ENCODE measurements around the gene DENND4B. TPM values are rescaled to one million over a fixed set of nuclear protein-coding genes. Genes with fewer than 3 reads are reported as not detected.

The DENND4B gene
- total and polyA plus RNA-seq, 8 donors, result 41.3 to 106 (median 48.7) TPM

DNA sequence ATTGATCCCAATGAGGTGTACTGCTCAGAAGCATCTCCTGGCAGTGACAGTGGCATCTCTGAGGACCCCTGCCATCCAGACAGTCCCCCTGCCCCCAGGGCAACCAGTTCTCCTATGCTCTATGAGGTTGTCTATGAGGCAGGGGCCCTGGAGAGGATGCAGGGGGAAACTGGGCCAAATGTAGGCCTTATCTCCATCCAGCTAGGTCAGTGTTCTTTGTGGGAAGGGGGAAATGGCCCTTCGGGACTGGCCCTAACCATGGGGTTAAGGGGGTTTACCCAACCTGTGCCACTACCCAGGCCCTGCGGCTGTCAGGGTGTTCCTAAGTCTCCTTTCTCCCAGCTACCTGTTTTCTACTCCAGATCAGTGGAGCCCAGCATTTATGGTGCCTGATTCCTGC is 22.5 kb upstream of the DENND4B start:
- H3K4me1 ChIP-seq, result peaks cover 0 to 49% of the 10 kb centered on the region in 2 donors
- no peaks in the 10 kb centered on the region for H3K27me3 ChIP-seq
- DNase-seq, result no peak
- no peak for TF ChIP-seq CTCF (IDR thresholded peaks at IDR 0.05)
- ATAC-seq, result no peak
- H3K36me3 ChIP-seq, result peaks cover 0 to 13% of the 10 kb centered on the region in 2 donors
- H3K4me3 ChIP-seq, result no peak overlapping the region
- intact Hi-C loops (cut with DNase I), result no loop called here
- H3K27ac ChIP-seq, result no peak overlapping the region
- H3K9me3 ChIP-seq, result no peaks in the 10 kb centered on the region

GRCh38 chr1:153968408-153968807 is 21.9 kb upstream of the DENND4B start:
- Histone ChIP-seq H3K9me3 (no peaks in the 10 kb centered on the region), H3K27ac (peak overlapping the region; percentile 93 to 95), H3K27me3 (no peaks in the 10 kb centered on the region), H3K4me1 (peaks cover 0 to 53% of the 10 kb centered on the region in 2 donors), H3K36me3 (peaks cover 0 to 7% of the 10 kb centered on the region in 2 donors), H3K4me3 (peak overlapping the region; percentile 56 to 59)
- TF ChIP-seq CTCF (IDR thresholded peaks at IDR 0.05), result no peak
- ATAC-seq (no peak), DNase-seq (no peak)
- intact Hi-C loops (cut with DNase I), result no loop called here

GRCh38 chr1:153968000-153968363 is 21.5 kb upstream of the DENND4B start:
- TF ChIP-seq CTCF (IDR thresholded peaks at IDR 0.05), result no peak
- DNase-seq, result peak in 1 of 4 donors; percentile 65
- no peaks in the 10 kb centered on the region for H3K27me3 ChIP-seq
- peak; percentile 20 for ATAC-seq
- intact Hi-C loops (cut with DNase I), result no loop called here
- H3K4me3 ChIP-seq, result peak overlapping the region; percentile 56 to 59
- peaks cover 0 to 3% of the 10 kb centered on the region in 2 donors for H3K36me3 ChIP-seq
- no peaks in the 10 kb centered on the region for H3K9me3 ChIP-seq
- H3K4me1 ChIP-seq, result peaks cover 0 to 54% of the 10 kb centered on the region in 2 donors
- H3K27ac ChIP-seq, result peak overlapping the region; percentile 93 to 95

- Histone ChIP-seq H3K36me3 (peaks cover 0 to under 1% of the 10 kb centered on the region in 2 donors), H3K27me3 (no peaks in the 10 kb centered on the region), H3K4me1 (peaks cover 0 to 56% of the 10 kb centered on the region in 2 donors), H3K9me3 (no peaks in the 10 kb centered on the region), H3K27ac (peak within 1 kb of the TSS; percentile 93 to 95), H3K4me3 (peak within 1 kb of the TSS; percentile 56 to 59)
- intact Hi-C loops (cut with DNase I), result no loop called here
- TF ChIP-seq CTCF (IDR thresholded peaks at IDR 0.05), result peak; percentile 23
- ATAC-seq (peak; percentile 83), DNase-seq (peak; percentile 92 to 97 (median 94))
Measured at GRCh38 chr1:153967107-153967999, 20.8 kb upstream of the DENND4B start, which contains the start of gene CREB3L4. Gene CREB3L4 (plus strand): TSS chr1:153967902. CDS start chr1:153968526, 624 bp downstream.

DNA sequence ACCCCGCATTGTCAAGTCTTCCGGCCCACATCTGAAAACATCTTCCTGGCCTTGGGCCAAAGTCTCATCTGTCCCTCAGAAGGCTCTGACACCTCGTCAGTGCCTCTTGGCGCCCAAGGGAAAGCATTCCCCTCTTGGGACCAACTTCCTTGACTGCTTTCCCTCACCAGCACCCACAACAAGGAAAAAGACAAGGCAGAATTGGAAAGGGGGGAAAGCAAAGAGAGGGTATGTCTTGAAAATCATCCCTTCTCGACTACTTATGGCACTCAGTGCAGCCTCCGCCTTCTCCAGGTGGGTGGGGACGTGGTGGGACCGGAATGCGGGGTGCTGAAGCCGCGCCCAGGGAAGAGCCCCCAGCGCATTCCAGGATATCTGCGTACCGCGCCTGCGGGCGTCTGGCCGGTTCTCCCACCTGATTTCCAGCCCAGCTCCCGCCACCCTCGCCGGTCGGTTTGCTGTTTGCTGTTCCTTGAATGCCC is 17.4 kb upstream of the DENND4B start:
- Histone ChIP-seq H3K27ac (peak overlapping the region; percentile 97 to 98), H3K4me1 (peaks cover 15 to 88% of the 10 kb centered on the region in 2 donors), H3K4me3 (peak overlapping the region; percentile 69 to 89), H3K9me3 (no peaks in the 10 kb centered on the region), H3K27me3 (no peaks in the 10 kb centered on the region), H3K36me3 (peaks cover 0 to 25% of the 10 kb centered on the region in 2 donors)
- peak; percentile 7 for ATAC-seq
- peak in 3 of 4 donors; percentile 58 to 85 (median 64) for DNase-seq
- intact Hi-C loops (cut with DNase I), result no loop called here
- TF ChIP-seq CTCF (IDR thresholded peaks at IDR 0.05), result no peak

Data from left lung (tissue), 10 donors.